H9 (cell line): ENCODE data around the gene NPNT. TPM values are rescaled to one million over a fixed set of nuclear protein-coding genes. Genes with fewer than 3 reads are reported as not detected.

Experiments
- DNase-seq: peaks from one replicate; pipeline ENCODE4 v3.0.0-alpha.2; 2017
- H2AFZ ChIP-seq: one replicate; pipeline ENCODE4 v1.6.1; 2013; ENCODE audit warnings: mild to moderate bottlenecking, low read length, control low read depth, moderate library complexity
- H2AK5ac ChIP-seq: 2 replicates; pipeline ENCODE4 v1.6.1; 2013; ENCODE audit warnings: low read length, control low read depth, mixed read lengths; ENCODE audit not compliant: insufficient read length
- H2BK120ac ChIP-seq: one replicate; pipeline ENCODE4 v1.6.1; 2013; ENCODE audit warnings: low read depth, mild to moderate bottlenecking, low read length, control low read depth, inconsistent platforms; ENCODE audit not compliant: poor library complexity, severe bottlenecking
- H2BK12ac ChIP-seq: 2 replicates; pipeline ENCODE4 v1.6.1; 2013; ENCODE audit warnings: low read length, control low read depth, mixed read lengths, low read depth; ENCODE audit not compliant: insufficient read length
- H2BK15ac ChIP-seq: 2 replicates; pipeline ENCODE4 v1.6.1; 2013; ENCODE audit warnings: low read depth, low read length, control low read depth
- H2BK20ac ChIP-seq: one replicate; pipeline ENCODE4 v1.6.1; 2013; ENCODE audit warnings: low read depth, mild to moderate bottlenecking, low read length, control low read depth, inconsistent platforms; ENCODE audit not compliant: poor library complexity, severe bottlenecking
- H2BK5ac ChIP-seq: 2 replicates; pipeline ENCODE4 v1.6.1; 2013; ENCODE audit warnings: low read length, control low read depth, mixed read lengths; ENCODE audit not compliant: insufficient read length
- H3K14ac ChIP-seq: 2 replicates; pipeline ENCODE4 v1.6.1; 2013; ENCODE audit warnings: low read length, control low read depth; ENCODE audit not compliant: insufficient read depth
- H3K18ac ChIP-seq: 2 replicates; pipeline ENCODE4 v1.6.1; 2013; ENCODE audit warnings: low read depth, mild to moderate bottlenecking, mixed read lengths, low read length, control low read depth; ENCODE audit not compliant: insufficient read length
- H3K23ac ChIP-seq: 2 replicates; pipeline ENCODE4 v1.6.1; 2013; ENCODE audit warnings: low read length, control low read depth, mixed read lengths, low read depth; ENCODE audit not compliant: insufficient read length
- H3K23me2 ChIP-seq: 2 replicates; pipeline ENCODE4 v1.6.1; 2013; ENCODE audit warnings: low read depth, mild to moderate bottlenecking, mixed read lengths, low read length, control low read depth; ENCODE audit not compliant: insufficient read length, poor library complexity, severe bottlenecking
- H3K27ac ChIP-seq: 2 replicates; pipeline ENCODE4 v1.5.1; 2013; ENCODE audit warnings: low read length, control low read depth, mixed read lengths, low read depth; ENCODE audit not compliant: insufficient read length
- H3K27me3 ChIP-seq: 2 replicates; pipeline ENCODE4 v1.6.1; 2013; ENCODE audit warnings: low read length, control low read depth, inconsistent platforms; ENCODE audit not compliant: insufficient read depth
- H3K4ac ChIP-seq: 2 replicates; pipeline ENCODE4 v1.6.1; 2013; ENCODE audit warnings: low read depth, mild to moderate bottlenecking, control low read depth, inconsistent platforms, low read length, moderate library complexity
- H3K4me1 ChIP-seq: 2 replicates; pipeline ENCODE4 v1.6.1; 2013; ENCODE audit warnings: low read length, control low read depth, inconsistent platforms; ENCODE audit not compliant: insufficient read depth
- H3K4me2 ChIP-seq: 2 replicates; pipeline ENCODE4 v1.6.1; 2013; ENCODE audit warnings: low read length, control low read depth, mixed read lengths; ENCODE audit not compliant: insufficient read length, insufficient read depth
- H3K56ac ChIP-seq: 2 replicates; pipeline ENCODE4 v1.6.1; 2013; ENCODE audit warnings: low read depth, mild to moderate bottlenecking, mixed read lengths, low read length, control low read depth; ENCODE audit not compliant: insufficient read length
- H3K79me1 ChIP-seq: 2 replicates; pipeline ENCODE4 v1.6.1; 2013; ENCODE audit warnings: low read depth, mild to moderate bottlenecking, moderate library complexity, low read length, control low read depth, inconsistent platforms; ENCODE audit not compliant: insufficient read depth, poor library complexity, severe bottlenecking
- H3K79me2 ChIP-seq: 2 replicates; pipeline ENCODE4 v1.6.1; 2013; ENCODE audit warnings: low read length, control low read depth, inconsistent platforms; ENCODE audit not compliant: insufficient read depth
- H3K9ac ChIP-seq: 2 replicates; pipeline ENCODE4 v1.6.1; 2013; ENCODE audit warnings: low read length, control low read depth, mixed read lengths; ENCODE audit not compliant: insufficient read length; ENCODE audit errors: extremely low read depth
- H3K9me3 ChIP-seq: one replicate; pipeline ENCODE4 v1.6.1; 2013; ENCODE audit warnings: low read depth, low read length, inconsistent platforms; ENCODE audit not compliant: control insufficient read depth
- H3T11ph ChIP-seq: one replicate; pipeline ENCODE4 v1.6.1; 2013; ENCODE audit warnings: mild to moderate bottlenecking, low read length, control low read depth, inconsistent platforms
- H4K20me1 ChIP-seq: one replicate; pipeline ENCODE4 v1.6.1; 2013; ENCODE audit not compliant: control insufficient read depth, insufficient read length, insufficient read depth
- H4K5ac ChIP-seq: 2 replicates; pipeline ENCODE4 v1.6.1; 2013; ENCODE audit warnings: low read depth, mild to moderate bottlenecking, mixed read lengths, low read length, control low read depth; ENCODE audit not compliant: insufficient read length
- H4K8ac ChIP-seq: replicated peaks from 2 replicates; pipeline ENCODE4 v1.6.1; 2013; ENCODE audit warnings: low read length, control low read depth, mixed read lengths, low read depth; ENCODE audit not compliant: insufficient read length
- H4K91ac ChIP-seq: 2 replicates; pipeline ENCODE4 v1.6.1; 2013; ENCODE audit warnings: low read depth, mild to moderate bottlenecking, moderate library complexity, mixed read lengths, low read length, control low read depth; ENCODE audit not compliant: insufficient read length
- H3K27ac Mint-ChIP-seq, 3 experiments: 2 replicates in 2 of 3; 3 replicates in 1 of 3; pipeline ENCODE4 v1.8.0; 2020 to 2021; ENCODE audit warnings: mixed read lengths in 3 of 3, mild to moderate bottlenecking in 1 of 3, moderate library complexity in 1 of 3
- H3K27me3 Mint-ChIP-seq: 2 replicates; pipeline ENCODE4 v1.8.0; 2021; ENCODE audit warnings: low read depth, mild to moderate bottlenecking, moderate library complexity, mixed read lengths
- H3K36me3 Mint-ChIP-seq, 3 experiments: 2 replicates in 2 of 3; 3 replicates in 1 of 3; pipeline ENCODE4 v1.8.0; 2020 to 2021; ENCODE audit warnings: low read depth in 3 of 3, mixed read lengths in 3 of 3; ENCODE audit not compliant: insufficient read depth in 1 of 3
- H3K4me1 Mint-ChIP-seq, 2 experiments: 2 replicates each; pipeline ENCODE4 v1.8.0; 2020; ENCODE audit warnings: mixed read lengths in 2 of 2
- H3K4me3 Mint-ChIP-seq, 2 experiments: 2 replicates in 1 of 2; 3 replicates in 1 of 2; pipeline ENCODE4 v1.8.0; 2020 to 2021; ENCODE audit warnings: mild to moderate bottlenecking in 2 of 2, mixed read lengths in 2 of 2, moderate library complexity in 1 of 2
- H3K9me3 Mint-ChIP-seq, 2 experiments: 2 replicates in 1 of 2; 3 replicates in 1 of 2; pipeline ENCODE4 v1.8.0; 2020; ENCODE audit warnings: mild to moderate bottlenecking in 2 of 2, mixed read lengths in 2 of 2, moderate library complexity in 1 of 2
- CTCF ChIP-seq: fragments of 200-600 bp; sonication (generic); conservative IDR thresholded peaks from 3 replicates; pipeline ENCODE4 v1.8.0; 2021; ENCODE audit warnings: antibody characterized with exemption, mild to moderate bottlenecking
- WGBS: extraction: QIAGEN DNeasy Blood & Tissue Kit; methylation state at CpG from one replicate; pipeline ENCODE4 v1.1.7; 2013; ENCODE audit warnings: missing lambda C conversion rate, low lambda C conversion rate, mixed read lengths; ENCODE audit not compliant: insufficient read length; ENCODE audit errors: extremely low coverage; 5-methylcytosine and 5-hydroxymethylcytosine counted together
- total RNA-seq: library from RNA; stranded (reverse); gene quantifications from 2 replicates; pipeline ENCODE4 v1.2.1, GENCODE V29; 2021

The NPNT gene
- total RNA-seq, 1 experiment from 2014 or later: 0.37 TPM

- Histone ChIP-seq H3K27ac (no peak overlapping the region), H3K79me1 (no peaks in the 10 kb centered on the region), H3K9ac (no peak overlapping the region), H3K4me1 (peaks cover 2% of the 10 kb centered on the region; the same call in 1 of the 2 replicates), H3K14ac (no peak overlapping the region), H3K27me3 (no peaks in the 10 kb centered on the region), H2AFZ (no peak overlapping the region), H2BK120ac (no peak overlapping the region), H3K4ac (no peak overlapping the region), H3T11ph (no peak overlapping the region), H2BK20ac (no peak overlapping the region), H4K91ac (no peak overlapping the region), H2AK5ac (no peak overlapping the region), H2BK12ac (no peak overlapping the region), H3K18ac (no peak overlapping the region), H4K8ac (no peak overlapping the region), H3K56ac (no peak overlapping the region), H3K9me3 (no peaks in the 10 kb centered on the region), H3K23me2 (no peaks in the 10 kb centered on the region), H3K79me2 (no peaks in the 10 kb centered on the region), H4K20me1 (no peaks in the 10 kb centered on the region), H3K23ac (no peak overlapping the region), H2BK5ac (no peak overlapping the region), H2BK15ac (no peak overlapping the region), H3K4me2 (no peak overlapping the region), H4K5ac (no peak overlapping the region)
- no peak overlapping the region for H3K4me3 Mint-ChIP-seq
- no peak for TF ChIP-seq CTCF
- no peaks in the 10 kb centered on the region for H3K9me3 Mint-ChIP-seq
- WGBS: no CpG with 5 or more reads among the region's 3 CpGs
- H3K4me1 Mint-ChIP-seq: peaks cover 21 to 25% of the 10 kb centered on the region in 2 experiments
- no peaks in the 10 kb centered on the region for H3K36me3 Mint-ChIP-seq
- H3K27me3 Mint-ChIP-seq: no peaks in the 10 kb centered on the region
- DNase-seq: no peak
- H3K27ac Mint-ChIP-seq: no peak overlapping the region
Measured at GRCh38 chr4:105963461-105964400, 68.5 kb downstream of the NPNT start.
